Duodenal mucosa (tissue), 2 donors: Measurements from ENCODE around the gene CDH6.

Experiments
- H3K27ac ChIP-seq: one replicate; pipeline ENCODE4 v1.7.0; 2013; ENCODE audit warnings: low read depth, low read length
- H3K27me3 ChIP-seq, 2 donors: one replicate each; pipeline ENCODE4 v1.7.0; 2013; ENCODE audit warnings: low read length in 2 of 2, control low read depth in 1 of 2; ENCODE audit not compliant: insufficient read depth in 2 of 2, control insufficient read depth in 1 of 2
- H3K36me3 ChIP-seq, 2 donors: one replicate each; pipeline ENCODE4 v1.7.0; 2013; ENCODE audit warnings: low read length in 2 of 2, control low read depth in 1 of 2; ENCODE audit not compliant: insufficient read depth in 2 of 2, control insufficient read depth in 1 of 2
- H3K4me1 ChIP-seq, 2 donors: one replicate each; pipeline ENCODE4 v1.7.0; 2013; ENCODE audit warnings: low read length in 2 of 2, control low read depth in 1 of 2; ENCODE audit not compliant: insufficient read depth in 2 of 2, control insufficient read depth in 1 of 2
- H3K4me3 ChIP-seq, 2 donors: one replicate each; pipeline ENCODE4 v1.7.0; 2013; ENCODE audit warnings: low read length in 2 of 2, low read depth in 1 of 2
- H3K9ac ChIP-seq, 2 donors: one replicate each; pipeline ENCODE4 v1.7.0; 2013; ENCODE audit warnings: low read length in 2 of 2, low read depth in 1 of 2
- H3K9me3 ChIP-seq, 2 donors: one replicate each; pipeline ENCODE4 v1.7.0; 2013; ENCODE audit warnings: low read length in 2 of 2, control low read depth in 1 of 2; ENCODE audit not compliant: control insufficient read depth in 1 of 2

The CDH6 gene

DNA sequence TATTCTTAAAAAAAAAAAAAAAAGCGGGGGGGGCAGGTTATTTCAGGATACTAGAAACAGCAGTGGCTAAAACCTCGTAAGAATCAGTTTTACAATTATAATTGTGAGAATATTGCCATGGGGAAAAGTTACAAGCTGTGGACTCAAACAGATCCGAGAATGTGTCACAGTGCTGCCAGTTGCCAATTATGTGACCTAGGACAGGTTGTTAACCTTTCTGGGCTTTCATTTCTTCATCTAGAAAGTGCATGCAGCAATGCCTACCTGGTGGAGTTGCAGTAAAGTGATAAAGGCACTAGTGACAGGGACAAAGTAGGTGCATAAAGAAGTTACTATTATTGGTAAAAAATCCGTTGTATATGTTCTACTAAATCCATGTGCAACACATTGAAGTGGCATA, 75.8 kb downstream of the CDH6 start:
- H3K9ac ChIP-seq, result no peak overlapping the region
- no peaks in the 10 kb centered on the region for H3K9me3 ChIP-seq
- H3K27me3 ChIP-seq, result no peaks in the 10 kb centered on the region
- peaks cover 5 to 13% of the 10 kb centered on the region in 2 donors for H3K4me1 ChIP-seq
- no peak overlapping the region for H3K4me3 ChIP-seq
- no peaks in the 10 kb centered on the region for H3K36me3 ChIP-seq
- H3K27ac ChIP-seq, result no peak overlapping the region

DNA sequence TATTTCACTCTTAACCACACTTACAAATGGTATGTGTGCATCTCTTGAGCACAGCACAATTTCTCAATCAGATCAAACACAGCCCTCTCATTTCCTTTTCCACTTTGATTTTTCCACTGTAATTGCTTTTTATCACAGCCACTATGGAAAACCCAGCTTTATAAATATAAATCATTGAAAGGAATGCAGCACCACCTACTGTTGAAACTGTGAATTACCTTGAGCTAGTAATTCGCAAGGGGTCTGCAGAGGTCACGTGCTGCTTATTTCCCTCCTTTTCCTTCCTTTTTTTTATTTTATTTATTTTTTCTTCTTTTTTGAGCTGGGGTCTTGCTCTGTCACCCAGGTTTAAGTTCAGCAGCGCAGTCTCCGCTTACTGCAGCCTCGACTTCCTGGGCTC, 76.9 kb downstream of the CDH6 start:
- Histone ChIP-seq H3K4me3 (no peak overlapping the region), H3K36me3 (no peaks in the 10 kb centered on the region), H3K27ac (no peak overlapping the region), H3K4me1 (peaks cover 5 to 13% of the 10 kb centered on the region in 2 donors), H3K27me3 (no peaks in the 10 kb centered on the region), H3K9me3 (no peaks in the 10 kb centered on the region), H3K9ac (no peak overlapping the region)

DNA sequence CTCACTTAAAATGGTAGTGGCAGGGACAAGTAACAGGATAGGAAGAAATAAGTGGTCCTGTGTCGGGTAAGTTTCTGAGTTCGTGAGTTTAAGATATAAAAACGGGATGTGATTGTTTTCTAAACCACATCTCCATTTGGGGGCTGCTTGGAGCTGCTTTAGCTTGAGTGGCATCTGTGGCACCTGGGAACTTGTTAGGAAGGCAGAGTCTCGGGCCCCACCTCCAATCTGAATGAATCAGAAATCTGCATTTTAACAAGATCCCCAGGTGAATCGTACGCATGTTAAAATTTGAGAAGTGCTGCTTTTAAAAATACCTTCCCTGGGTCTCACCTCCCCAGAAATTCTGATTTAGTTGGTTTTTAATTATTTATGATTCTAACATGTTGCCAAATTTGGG, 78.1 kb downstream of the CDH6 start:
- Histone ChIP-seq H3K4me1 (peaks cover 5 to 13% of the 10 kb centered on the region in 2 donors), H3K9me3 (no peaks in the 10 kb centered on the region), H3K36me3 (no peaks in the 10 kb centered on the region), H3K27me3 (no peaks in the 10 kb centered on the region), H3K9ac (no peak overlapping the region), H3K27ac (no peak overlapping the region), H3K4me3 (no peak overlapping the region)

DNA sequence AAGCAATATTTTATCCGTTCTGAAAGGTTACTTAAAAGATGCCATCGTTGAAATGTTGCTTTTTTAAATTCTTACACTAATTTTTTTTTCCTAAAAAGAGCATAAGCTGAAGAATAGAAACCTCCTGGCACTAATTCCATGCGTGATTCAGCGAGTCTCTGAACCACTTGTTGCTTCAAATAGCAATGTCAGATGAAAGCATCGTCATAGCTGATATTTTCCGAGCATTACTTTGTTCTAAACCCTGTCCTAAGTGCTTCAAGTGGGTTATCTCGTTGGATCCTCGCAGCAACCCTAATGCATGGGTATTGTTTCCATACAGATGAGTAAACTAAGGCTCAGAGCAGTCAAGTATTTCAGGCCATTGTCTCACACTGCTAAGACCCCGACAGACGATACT, 79.7 kb downstream of the CDH6 start:
- Histone ChIP-seq H3K27me3 (no peaks in the 10 kb centered on the region), H3K9me3 (no peaks in the 10 kb centered on the region), H3K9ac (no peak overlapping the region), H3K27ac (no peak overlapping the region), H3K4me1 (peaks cover 5 to 16% of the 10 kb centered on the region in 2 donors), H3K4me3 (no peak overlapping the region), H3K36me3 (no peaks in the 10 kb centered on the region)

DNA sequence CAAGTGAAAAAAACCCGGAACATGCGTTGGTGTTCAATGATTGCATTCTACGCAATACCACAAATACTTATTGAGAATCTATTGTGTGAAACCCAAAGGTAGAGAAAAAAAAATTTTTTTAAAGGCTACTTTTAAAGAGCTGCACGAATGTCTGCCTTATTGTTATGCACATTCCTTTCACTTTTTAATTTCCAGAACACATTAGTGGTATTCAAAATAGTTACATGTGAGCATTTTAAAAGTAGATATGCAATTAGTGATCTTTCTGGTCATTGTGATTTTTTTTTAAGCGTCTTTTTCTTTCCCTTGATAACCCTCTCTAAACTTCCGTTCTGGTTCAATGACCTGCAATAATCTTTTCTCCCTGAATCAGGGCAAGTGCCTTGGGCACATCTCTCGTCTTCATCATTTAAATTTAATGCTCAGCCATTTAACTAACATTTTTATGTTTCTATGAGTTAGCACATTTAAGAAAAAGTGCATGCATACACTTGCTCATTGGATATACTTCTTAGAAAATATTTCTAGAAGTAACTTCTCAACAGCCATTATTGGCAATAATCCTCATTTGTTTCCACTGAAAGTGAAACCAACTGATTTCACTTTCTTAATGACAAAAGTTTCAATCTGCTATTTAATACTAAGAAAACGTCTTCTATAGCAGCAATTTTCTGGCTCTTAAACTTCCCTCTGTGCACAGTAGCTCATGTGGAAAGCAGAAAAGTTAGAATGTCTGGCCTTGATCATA, 80.3 kb downstream of the CDH6 start:
- Histone ChIP-seq H3K27me3 (no peaks in the 10 kb centered on the region), H3K9ac (peak overlapping the region in 1 of 2 donors; percentile 8), H3K4me1 (peaks cover 5 to 12% of the 10 kb centered on the region in 2 donors), H3K36me3 (no peaks in the 10 kb centered on the region), H3K4me3 (peak overlapping the region; percentile 40 to 55), H3K9me3 (no peaks in the 10 kb centered on the region), H3K27ac (no peak overlapping the region)

DNA sequence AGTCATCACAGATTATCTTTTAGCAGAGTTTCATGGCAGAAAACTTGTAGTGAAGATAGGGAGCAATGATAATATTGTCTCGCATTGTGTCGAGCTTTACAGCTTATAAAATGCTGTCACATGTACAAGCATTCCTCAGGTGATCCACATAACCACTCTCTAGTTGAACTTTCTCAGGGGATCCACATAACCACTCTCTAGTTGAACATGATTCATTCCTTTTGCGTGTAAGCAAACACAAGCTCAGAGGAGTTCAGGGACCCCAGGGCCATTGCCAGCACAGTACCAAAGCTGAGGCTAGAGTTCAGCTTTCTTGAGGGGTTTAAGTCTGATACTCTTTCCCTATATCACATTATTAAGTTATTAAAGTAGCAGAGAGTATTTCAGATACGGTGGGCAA, 86.7 kb downstream of the CDH6 start:
- H3K9ac ChIP-seq, result no peak overlapping the region
- H3K4me3 ChIP-seq, result no peak overlapping the region
- H3K27me3 ChIP-seq, result no peaks in the 10 kb centered on the region
- H3K36me3 ChIP-seq, result no peaks in the 10 kb centered on the region
- H3K4me1 ChIP-seq, result peaks cover 0 to 3% of the 10 kb centered on the region in 2 donors
- no peaks in the 10 kb centered on the region for H3K9me3 ChIP-seq
- H3K27ac ChIP-seq, result no peak overlapping the region

DNA sequence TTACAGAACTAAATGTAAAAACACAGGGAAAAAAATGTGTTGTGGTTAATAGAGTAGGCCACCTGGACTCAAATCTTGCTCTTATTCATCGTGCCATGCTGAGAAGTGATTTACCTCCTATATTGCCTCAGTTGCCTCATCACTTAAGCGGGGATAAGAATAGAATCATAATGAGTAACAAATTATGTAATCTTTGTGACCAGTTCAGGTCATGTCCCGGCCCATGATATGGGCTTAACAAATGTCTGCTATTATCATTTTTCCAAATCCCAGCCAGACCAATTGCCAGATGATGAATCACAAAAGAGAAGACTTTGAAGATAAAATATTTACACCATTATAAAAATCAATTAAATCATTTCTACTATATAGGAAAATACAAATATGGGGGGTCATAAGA, 89.8 kb downstream of the CDH6 start:
- Histone ChIP-seq H3K27ac (no peak overlapping the region), H3K9ac (no peak overlapping the region), H3K4me1 (no peaks in the 10 kb centered on the region), H3K4me3 (no peak overlapping the region), H3K27me3 (no peaks in the 10 kb centered on the region), H3K9me3 (no peaks in the 10 kb centered on the region), H3K36me3 (no peaks in the 10 kb centered on the region)

DNA sequence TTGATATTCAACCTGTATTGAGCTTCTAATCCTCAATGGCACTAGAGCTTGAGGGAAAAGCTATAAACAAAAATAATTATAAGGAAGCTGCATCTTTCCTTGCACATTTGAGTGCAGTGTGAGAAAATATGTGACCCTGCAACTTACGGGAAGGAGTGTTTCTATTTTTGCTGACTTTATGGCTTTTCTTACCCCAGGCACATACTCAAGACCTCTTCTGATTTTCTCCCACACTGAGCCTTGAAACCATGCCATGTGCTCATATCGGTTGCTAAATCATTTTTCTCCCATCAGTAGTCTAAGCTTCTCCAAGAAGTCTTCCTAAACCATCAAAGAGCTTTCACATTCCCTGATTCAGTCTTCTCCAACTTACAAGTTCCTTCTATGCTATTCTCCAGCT, 91.5 kb downstream of the CDH6 start:
- Histone ChIP-seq H3K9ac (no peak overlapping the region), H3K27ac (no peak overlapping the region), H3K4me3 (no peak overlapping the region), H3K9me3 (no peaks in the 10 kb centered on the region), H3K27me3 (no peaks in the 10 kb centered on the region), H3K36me3 (no peaks in the 10 kb centered on the region), H3K4me1 (no peaks in the 10 kb centered on the region)

DNA sequence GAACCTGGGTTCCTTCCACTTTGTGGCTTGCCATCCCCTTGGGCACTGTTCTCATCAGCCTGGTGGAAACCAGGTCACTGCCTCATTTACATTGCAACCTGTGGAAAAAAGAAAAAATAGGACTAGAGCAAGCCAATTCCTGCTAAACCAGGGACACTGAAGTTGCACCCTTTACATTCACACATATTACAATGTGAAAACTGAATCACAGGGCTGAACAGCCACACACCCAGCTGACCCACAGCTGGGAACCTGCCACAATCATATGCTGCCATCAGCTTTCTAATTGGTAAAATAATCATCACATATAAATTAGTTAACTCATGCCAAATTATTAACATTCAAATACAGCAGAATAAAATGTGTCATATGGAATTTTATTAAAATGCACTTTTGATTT, 94.5 kb downstream of the CDH6 start:
- Histone ChIP-seq H3K27me3 (no peaks in the 10 kb centered on the region), H3K27ac (no peak overlapping the region), H3K9ac (no peak overlapping the region), H3K9me3 (no peaks in the 10 kb centered on the region), H3K4me3 (no peak overlapping the region), H3K4me1 (no peaks in the 10 kb centered on the region), H3K36me3 (no peaks in the 10 kb centered on the region)

DNA sequence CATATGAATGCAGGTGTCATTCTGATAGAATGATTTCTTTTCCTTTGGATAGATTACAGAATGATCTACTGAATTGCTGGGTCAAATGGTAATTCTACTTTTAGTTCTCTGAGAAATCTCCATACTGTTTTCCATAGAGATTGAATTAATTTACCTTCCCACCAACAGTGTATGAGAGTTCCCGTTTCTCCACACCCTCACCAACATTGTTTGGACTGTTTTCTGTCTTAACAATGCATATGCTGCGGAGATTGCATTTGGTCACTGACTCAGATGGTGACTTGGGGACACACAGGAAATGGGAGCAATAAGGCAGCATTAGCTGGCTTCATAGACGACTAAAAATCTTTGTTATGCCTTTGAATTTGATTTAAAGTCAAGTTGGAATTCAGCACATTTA, 95.9 kb downstream of the CDH6 start:
- Histone ChIP-seq H3K4me3 (no peak overlapping the region), H3K9ac (no peak overlapping the region), H3K36me3 (no peaks in the 10 kb centered on the region), H3K4me1 (no peaks in the 10 kb centered on the region), H3K9me3 (no peaks in the 10 kb centered on the region), H3K27me3 (no peaks in the 10 kb centered on the region), H3K27ac (no peak overlapping the region)
